HEK293 (cell line): ENCODE data around the gene TRAP1.
A peak's percentile ranks its signal among the peaks of the same experiment; 100 is the strongest.

Experiments
- BCL11B ChIP-seq: fragments of 450-650 bp; formaldehyde crosslinking; IDR thresholded peaks from 2 replicates; pipeline ENCODE4 v1.5.1; 2016; ENCODE audit warnings: low read depth, missing biosample characterization, missing genetic modification characterization
- HIC1 ChIP-seq: fragments of 450-650 bp; formaldehyde crosslinking; IDR thresholded peaks from 2 replicates; pipeline ENCODE4 v1.5.1; 2016; ENCODE audit warnings: missing biosample characterization, missing genetic modification characterization
- IKZF3 ChIP-seq: fragments of 450-650 bp; IDR thresholded peaks from 2 replicates; pipeline ENCODE4 v1.5.0; 2018; ENCODE audit warnings: missing biosample characterization, mild to moderate bottlenecking, missing genetic modification characterization, moderate library complexity
- OVOL3 ChIP-seq: fragments of 450-650 bp; formaldehyde crosslinking; IDR thresholded peaks from 2 replicates; pipeline ENCODE4 v1.5.1; 2016; ENCODE audit warnings: missing biosample characterization, missing genetic modification characterization
- SP2 ChIP-seq: fragments of 450-650 bp; formaldehyde crosslinking; IDR thresholded peaks from 2 replicates; pipeline ENCODE4 v1.5.1; 2016; ENCODE audit warnings: missing biosample characterization, missing genetic modification characterization
- YY2 ChIP-seq: fragments of 450-650 bp; formaldehyde crosslinking; IDR thresholded peaks from 2 replicates; pipeline ENCODE4 v1.5.1; 2016; ENCODE audit warnings: missing biosample characterization, missing genetic modification characterization
- ZBTB17 ChIP-seq: fragments of 450-650 bp; formaldehyde crosslinking; IDR thresholded peaks from 2 replicates; pipeline ENCODE4 v1.5.1; 2016; ENCODE audit warnings: missing biosample characterization, missing genetic modification characterization
- ZBTB21 ChIP-seq: fragments of 450-650 bp; formaldehyde crosslinking; IDR thresholded peaks from 2 replicates; pipeline ENCODE4 v1.5.1; 2017; ENCODE audit warnings: missing biosample characterization, missing genetic modification characterization
- ZIC2 ChIP-seq: fragments of 450-650 bp; formaldehyde crosslinking; IDR thresholded peaks from 2 replicates; pipeline ENCODE4 v1.5.1; 2016; ENCODE audit warnings: missing biosample characterization, missing genetic modification characterization
- ZNF146 ChIP-seq: fragments of 450-650 bp; formaldehyde crosslinking; IDR thresholded peaks from 2 replicates; pipeline ENCODE4 v1.5.1; 2016; ENCODE audit warnings: missing biosample characterization, missing genetic modification characterization
- ZNF2 ChIP-seq: fragments of 450-650 bp; formaldehyde crosslinking; IDR thresholded peaks from 2 replicates; pipeline ENCODE4 v1.5.1; 2016; ENCODE audit warnings: missing biosample characterization, missing genetic modification characterization
- ZNF354C ChIP-seq: fragments of 450-650 bp; formaldehyde crosslinking; IDR thresholded peaks from 2 replicates; pipeline ENCODE4 v1.5.1; 2016; ENCODE audit warnings: missing biosample characterization, missing genetic modification characterization, low read depth, borderline replicate concordance
- ZNF692 ChIP-seq: fragments of 450-650 bp; formaldehyde crosslinking; IDR thresholded peaks from 2 replicates; pipeline ENCODE4 v1.5.1; 2016; ENCODE audit warnings: missing biosample characterization, missing genetic modification characterization
- ZNF704 ChIP-seq: fragments of 450-650 bp; formaldehyde crosslinking; IDR thresholded peaks from 2 replicates; pipeline ENCODE4 v1.5.1; 2016; ENCODE audit warnings: missing biosample characterization, missing genetic modification characterization
- ZNF791 ChIP-seq: fragments of 450-650 bp; formaldehyde crosslinking; IDR thresholded peaks from 2 replicates; pipeline ENCODE4 v1.5.1; 2016; ENCODE audit warnings: missing biosample characterization, missing genetic modification characterization
- ZXDB ChIP-seq: fragments of 450-650 bp; formaldehyde crosslinking; IDR thresholded peaks from 2 replicates; pipeline ENCODE4 v1.5.1; 2016; ENCODE audit warnings: missing biosample characterization, missing genetic modification characterization
- TF ChIP-seq, protein P1 (sequence below): fragments of 450-650 bp; formaldehyde crosslinking; IDR thresholded peaks from 2 replicates; pipeline ENCODE4 v1.5.1; 2016; ENCODE audit warnings: missing biosample characterization, missing genetic modification characterization, borderline replicate concordance
- TF ChIP-seq, protein P2 (sequence below): fragments of 450-650 bp; formaldehyde crosslinking; IDR thresholded peaks from 2 replicates; pipeline ENCODE4 v1.5.1; 2016; ENCODE audit warnings: missing biosample characterization, missing genetic modification characterization
- TF ChIP-seq, protein P3 (sequence below): fragments of 450-650 bp; formaldehyde crosslinking; IDR thresholded peaks from 2 replicates; pipeline ENCODE4 v1.5.1; 2016; ENCODE audit warnings: missing biosample characterization, missing genetic modification characterization, borderline replicate concordance
- TF ChIP-seq, protein P4 (sequence below): fragments of 450-650 bp; formaldehyde crosslinking; IDR thresholded peaks from 2 replicates; pipeline ENCODE4 v1.5.1; 2017; ENCODE audit warnings: missing biosample characterization, mild to moderate bottlenecking, missing genetic modification characterization, moderate library complexity

The TRAP1 gene

DNA sequence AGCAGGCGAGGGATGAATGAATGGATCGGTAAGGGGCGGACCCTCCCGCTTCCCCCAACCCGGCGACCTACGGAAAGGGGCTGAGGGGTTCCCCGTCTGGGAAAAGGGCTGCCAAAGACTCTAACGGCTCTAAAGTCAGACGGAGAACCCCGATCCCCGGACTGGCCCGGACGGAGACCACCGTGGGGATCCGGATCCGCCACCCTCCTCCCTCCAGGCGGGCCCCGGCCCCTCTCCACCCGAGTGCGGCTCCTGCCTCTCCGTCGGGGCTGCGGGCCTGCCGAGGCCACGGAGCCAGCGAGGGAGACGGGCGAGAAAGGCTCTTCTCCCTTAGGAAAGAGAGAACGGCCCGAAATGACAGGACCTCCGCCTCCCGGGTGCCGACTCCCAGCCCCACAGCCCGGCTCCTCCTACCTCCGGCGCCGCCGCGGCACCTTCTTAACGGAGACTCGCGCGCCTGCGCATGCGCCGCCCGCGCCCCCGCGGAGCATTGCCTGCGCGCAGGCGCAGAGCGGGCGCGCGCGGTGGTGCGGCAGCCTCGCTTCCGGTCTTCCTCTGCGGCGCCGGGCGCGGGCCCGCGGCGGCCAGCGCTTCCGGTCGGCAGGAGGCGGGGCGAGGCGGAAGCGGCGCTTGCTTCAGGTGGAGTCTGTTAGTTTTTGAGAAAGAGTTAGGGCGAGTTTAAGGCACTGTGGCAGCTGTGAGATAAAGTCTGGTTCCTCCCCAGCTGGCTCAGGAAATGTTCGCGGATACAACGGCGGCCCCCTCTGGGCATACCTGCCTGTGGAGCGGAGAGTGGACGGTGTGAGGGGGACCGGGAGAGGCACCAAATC lies 106.0 kb downstream of the TRAP1 start, which contains the start of gene SLX4 (continued):
- TF ChIP-seq, protein P1, sequence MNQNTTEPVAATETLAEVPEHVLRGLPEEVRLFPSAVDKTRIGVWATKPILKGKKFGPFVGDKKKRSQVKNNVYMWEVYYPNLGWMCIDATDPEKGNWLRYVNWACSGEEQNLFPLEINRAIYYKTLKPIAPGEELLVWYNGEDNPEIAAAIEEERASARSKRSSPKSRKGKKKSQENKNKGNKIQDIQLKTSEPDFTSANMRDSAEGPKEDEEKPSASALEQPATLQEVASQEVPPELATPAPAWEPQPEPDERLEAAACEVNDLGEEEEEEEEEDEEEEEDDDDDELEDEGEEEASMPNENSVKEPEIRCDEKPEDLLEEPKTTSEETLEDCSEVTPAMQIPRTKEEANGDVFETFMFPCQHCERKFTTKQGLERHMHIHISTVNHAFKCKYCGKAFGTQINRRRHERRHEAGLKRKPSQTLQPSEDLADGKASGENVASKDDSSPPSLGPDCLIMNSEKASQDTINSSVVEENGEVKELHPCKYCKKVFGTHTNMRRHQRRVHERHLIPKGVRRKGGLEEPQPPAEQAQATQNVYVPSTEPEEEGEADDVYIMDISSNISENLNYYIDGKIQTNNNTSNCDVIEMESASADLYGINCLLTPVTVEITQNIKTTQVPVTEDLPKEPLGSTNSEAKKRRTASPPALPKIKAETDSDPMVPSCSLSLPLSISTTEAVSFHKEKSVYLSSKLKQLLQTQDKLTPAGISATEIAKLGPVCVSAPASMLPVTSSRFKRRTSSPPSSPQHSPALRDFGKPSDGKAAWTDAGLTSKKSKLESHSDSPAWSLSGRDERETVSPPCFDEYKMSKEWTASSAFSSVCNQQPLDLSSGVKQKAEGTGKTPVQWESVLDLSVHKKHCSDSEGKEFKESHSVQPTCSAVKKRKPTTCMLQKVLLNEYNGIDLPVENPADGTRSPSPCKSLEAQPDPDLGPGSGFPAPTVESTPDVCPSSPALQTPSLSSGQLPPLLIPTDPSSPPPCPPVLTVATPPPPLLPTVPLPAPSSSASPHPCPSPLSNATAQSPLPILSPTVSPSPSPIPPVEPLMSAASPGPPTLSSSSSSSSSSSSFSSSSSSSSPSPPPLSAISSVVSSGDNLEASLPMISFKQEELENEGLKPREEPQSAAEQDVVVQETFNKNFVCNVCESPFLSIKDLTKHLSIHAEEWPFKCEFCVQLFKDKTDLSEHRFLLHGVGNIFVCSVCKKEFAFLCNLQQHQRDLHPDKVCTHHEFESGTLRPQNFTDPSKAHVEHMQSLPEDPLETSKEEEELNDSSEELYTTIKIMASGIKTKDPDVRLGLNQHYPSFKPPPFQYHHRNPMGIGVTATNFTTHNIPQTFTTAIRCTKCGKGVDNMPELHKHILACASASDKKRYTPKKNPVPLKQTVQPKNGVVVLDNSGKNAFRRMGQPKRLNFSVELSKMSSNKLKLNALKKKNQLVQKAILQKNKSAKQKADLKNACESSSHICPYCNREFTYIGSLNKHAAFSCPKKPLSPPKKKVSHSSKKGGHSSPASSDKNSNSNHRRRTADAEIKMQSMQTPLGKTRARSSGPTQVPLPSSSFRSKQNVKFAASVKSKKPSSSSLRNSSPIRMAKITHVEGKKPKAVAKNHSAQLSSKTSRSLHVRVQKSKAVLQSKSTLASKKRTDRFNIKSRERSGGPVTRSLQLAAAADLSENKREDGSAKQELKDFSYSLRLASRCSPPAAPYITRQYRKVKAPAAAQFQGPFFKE: no peak
- TF ChIP-seq ZXDB (tag by site-specific recombination) (peak; percentile 11; the same call in 1 of the 2 replicates), ZNF146 (no peak), HIC1 (tag by site-specific recombination) (no peak), ZNF704 (tag by site-specific recombination) (no peak), SP2 (peak; percentile 17; the same call in 1 of the 2 replicates), ZNF692 (0 out of 2 replicates have a peak, but pooled peaks have one; percentile 26), ZBTB17 (peak; percentile 37; the same call in 1 of the 2 replicates), OVOL3 (peak; percentile 44; the same call in 1 of the 2 replicates), ZNF354C (tag by site-specific recombination) (no peak), IKZF3 (tag by site-specific recombination) (0 out of 2 replicates have a peak, but pooled peaks have one; percentile 6), YY2 (peak; percentile 12; the same call in 1 of the 2 replicates), ZIC2 (tag by site-specific recombination) (peak; percentile 44), BCL11B (tag by site-specific recombination) (peak; percentile 49; the same call in 1 of the 2 replicates), ZNF2 (no peak), ZBTB21 (no peak), ZNF791 (tag by site-specific recombination) (no peak)
- TF ChIP-seq, protein P2, sequence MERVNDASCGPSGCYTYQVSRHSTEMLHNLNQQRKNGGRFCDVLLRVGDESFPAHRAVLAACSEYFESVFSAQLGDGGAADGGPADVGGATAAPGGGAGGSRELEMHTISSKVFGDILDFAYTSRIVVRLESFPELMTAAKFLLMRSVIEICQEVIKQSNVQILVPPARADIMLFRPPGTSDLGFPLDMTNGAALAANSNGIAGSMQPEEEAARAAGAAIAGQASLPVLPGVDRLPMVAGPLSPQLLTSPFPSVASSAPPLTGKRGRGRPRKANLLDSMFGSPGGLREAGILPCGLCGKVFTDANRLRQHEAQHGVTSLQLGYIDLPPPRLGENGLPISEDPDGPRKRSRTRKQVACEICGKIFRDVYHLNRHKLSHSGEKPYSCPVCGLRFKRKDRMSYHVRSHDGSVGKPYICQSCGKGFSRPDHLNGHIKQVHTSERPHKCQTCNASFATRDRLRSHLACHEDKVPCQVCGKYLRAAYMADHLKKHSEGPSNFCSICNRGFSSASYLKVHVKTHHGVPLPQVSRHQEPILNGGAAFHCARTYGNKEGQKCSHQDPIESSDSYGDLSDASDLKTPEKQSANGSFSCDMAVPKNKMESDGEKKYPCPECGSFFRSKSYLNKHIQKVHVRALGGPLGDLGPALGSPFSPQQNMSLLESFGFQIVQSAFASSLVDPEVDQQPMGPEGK (tag by site-specific recombination): peak; percentile 56
- TF ChIP-seq, protein P3, sequence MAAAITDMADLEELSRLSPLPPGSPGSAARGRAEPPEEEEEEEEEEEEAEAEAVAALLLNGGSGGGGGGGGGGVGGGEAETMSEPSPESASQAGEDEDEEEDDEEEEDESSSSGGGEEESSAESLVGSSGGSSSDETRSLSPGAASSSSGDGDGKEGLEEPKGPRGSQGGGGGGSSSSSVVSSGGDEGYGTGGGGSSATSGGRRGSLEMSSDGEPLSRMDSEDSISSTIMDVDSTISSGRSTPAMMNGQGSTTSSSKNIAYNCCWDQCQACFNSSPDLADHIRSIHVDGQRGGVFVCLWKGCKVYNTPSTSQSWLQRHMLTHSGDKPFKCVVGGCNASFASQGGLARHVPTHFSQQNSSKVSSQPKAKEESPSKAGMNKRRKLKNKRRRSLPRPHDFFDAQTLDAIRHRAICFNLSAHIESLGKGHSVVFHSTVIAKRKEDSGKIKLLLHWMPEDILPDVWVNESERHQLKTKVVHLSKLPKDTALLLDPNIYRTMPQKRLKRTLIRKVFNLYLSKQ (tag by site-specific recombination): no peak
- TF ChIP-seq, protein P4, sequence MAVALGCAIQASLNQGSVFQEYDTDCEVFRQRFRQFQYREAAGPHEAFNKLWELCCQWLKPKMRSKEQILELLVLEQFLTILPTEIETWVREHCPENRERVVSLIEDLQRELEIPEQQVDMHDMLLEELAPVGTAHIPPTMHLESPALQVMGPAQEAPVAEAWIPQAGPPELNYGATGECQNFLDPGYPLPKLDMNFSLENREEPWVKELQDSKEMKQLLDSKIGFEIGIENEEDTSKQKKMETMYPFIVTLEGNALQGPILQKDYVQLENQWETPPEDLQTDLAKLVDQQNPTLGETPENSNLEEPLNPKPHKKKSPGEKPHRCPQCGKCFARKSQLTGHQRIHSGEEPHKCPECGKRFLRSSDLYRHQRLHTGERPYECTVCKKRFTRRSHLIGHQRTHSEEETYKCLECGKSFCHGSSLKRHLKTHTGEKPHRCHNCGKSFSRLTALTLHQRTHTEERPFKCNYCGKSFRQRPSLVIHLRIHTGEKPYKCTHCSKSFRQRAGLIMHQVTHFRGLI (tag by site-specific recombination): 0 out of 2 replicates have a peak, but pooled peaks have one; percentile 17
